GM21381 (cell line): ENCODE measurements around the gene CLCN7.

Experiments
- ATAC-seq: cut with Tn5 transposase; IDR thresholded peaks from one replicate; pipeline ENCODE4 v1.9.1; 2021; ENCODE audit warnings: mild to moderate bottlenecking, moderate library complexity; ENCODE audit not compliant: unreplicated experiment

The CLCN7 gene

DNA sequence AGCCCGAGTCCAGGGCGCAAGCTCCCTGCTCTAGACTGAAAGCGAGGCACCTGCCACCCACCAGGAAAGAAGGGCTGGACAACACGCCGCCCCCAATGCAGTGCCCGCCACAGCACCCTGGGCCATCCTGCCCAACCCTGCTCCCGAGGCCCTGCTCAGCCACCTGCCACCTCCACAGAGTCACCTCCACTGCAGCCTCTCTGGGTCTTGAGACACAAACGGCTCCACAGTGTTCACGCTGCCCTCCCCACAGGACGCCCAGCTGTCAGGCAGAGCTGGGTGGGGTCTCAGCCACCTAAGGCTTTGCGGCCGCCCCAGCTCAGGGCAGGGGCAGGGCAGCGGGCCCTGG, 9.3 kb downstream of the CLCN7 start:
- ATAC-seq: no peak

DNA sequence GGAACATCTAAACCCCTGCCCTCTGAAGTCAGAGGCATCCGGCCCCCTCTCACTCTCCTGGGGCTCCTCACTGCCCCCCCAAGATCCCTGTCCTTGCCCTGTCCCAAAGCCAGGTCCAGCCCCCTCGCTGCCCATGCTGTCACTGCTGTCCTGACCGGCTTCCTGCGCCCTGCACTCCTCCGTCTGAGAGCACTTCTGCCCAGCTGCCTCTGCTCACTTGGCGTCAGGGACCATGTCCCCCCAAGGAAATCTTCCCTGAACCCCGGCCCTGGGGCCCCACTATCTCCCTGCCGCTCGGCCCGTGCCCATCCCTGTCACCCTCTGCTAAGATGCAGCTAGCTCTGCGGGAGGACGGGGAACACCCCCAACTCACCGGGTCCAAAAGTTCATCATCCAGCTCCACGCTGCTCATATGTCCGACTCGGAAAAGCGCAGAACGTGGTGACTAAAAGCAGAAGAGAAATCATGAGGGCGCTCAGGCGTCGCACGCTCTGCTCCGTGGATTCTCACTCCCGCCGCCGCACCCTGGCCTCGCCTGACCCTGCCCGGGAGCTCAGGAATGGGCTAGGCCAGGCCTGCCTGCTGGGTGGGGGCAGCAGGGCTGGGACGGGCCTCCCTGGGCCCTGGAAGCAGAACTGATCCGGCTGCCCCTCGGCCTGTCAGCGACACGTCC, 9.8 kb downstream of the CLCN7 start:
- ATAC-seq: no peak

DNA sequence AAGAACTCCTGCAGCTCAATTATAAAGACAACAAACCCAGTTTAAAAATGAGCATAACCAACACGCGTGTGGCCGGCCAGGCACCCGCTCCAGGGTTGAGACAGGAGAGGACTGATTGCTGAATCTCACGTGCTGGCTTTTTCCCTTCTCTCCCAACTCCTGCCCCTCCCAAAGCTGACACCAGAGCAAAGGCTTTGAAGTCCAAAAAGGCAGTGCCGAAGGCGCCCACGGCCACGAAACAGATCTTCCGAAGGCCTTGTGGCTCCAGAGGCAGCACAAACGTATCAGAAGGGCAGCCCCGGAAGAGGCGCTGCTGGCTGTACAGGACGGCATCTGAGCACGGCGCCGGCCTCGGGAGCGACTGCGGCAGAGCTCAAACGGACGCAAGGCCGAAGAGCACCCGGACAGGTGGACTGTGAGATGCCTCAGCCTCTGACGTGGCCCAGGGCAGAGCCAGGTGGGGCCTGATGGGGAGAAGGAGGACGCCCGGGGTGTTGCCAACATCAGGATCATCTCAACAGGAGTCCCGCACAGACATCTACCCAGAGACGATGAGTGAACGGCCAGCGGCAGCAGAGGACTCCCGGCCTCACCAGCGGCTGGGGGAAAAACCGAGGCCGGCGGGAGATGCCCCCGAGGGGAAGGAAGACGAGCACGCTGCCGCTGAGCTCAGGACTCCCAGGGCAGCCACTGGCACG, 10.5 kb downstream of the CLCN7 start:
- ATAC-seq: no peak

DNA sequence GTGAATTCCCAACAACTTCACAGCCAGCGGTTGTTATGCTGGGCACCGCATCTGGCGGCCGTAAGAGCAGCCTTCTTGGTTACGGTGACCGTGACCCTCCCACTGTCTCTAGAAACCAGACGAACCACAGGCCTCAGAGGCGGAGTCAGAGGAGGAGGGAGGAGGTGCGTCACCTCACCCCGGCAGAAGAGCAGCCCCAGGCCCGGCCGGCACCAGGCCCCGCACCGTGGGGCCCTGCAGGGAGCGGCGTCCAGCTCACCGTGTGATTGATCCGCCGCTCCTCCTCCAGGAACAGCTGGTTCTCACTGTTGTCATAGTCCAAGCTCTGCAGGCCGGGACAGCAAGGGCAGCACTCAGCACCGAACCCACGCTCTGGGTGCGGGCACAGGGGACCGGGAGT, 13.7 kb downstream of the CLCN7 start:
- ATAC-seq: no peak

DNA sequence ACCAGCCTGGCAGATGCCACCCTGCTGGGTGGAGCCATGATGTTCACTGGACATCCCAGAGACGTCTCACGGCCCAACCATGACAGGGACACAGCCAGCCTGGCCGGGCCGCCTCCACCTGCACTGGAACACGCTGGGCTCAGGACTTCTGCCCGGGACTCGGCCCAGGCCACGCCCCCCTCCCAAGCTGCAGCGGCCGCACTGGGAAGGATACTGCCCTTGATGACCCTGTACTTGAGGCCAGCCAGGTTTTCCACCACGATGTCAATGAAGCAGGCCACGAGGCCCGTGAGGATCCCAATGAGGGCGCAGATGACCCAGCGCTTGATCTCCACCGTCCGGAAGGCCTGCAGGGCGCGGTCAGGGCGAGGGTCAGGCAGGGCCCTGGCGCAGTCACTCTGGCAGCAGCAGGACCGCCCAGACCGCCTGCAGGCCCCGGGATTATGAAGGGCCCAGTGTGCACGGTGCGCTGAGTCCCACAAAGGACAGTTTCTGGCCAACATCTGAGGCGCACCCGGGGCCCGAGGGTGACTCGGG, 14.2 kb downstream of the CLCN7 start:
- no peak for ATAC-seq

DNA sequence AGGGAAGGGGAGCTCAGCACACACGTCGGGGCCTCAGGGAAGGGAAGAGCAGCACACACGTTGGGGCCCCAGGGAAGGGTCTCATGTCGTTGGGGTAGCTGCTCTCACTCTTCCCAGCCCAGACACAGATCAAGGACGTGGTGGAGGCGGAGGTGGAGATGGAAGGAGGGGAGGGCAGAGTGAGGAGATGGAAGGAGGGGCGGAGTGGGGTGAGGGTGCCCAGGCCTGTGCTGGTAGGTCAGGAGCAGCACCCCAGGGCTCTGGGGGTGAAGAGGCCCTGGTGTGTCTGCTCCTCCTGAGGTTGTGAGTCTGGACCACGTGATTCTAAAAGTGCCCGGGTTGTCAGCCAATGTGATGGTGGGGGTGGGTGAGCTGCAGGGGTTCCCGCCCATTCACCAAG, 14.9 kb downstream of the CLCN7 start:
- no peak for ATAC-seq

DNA sequence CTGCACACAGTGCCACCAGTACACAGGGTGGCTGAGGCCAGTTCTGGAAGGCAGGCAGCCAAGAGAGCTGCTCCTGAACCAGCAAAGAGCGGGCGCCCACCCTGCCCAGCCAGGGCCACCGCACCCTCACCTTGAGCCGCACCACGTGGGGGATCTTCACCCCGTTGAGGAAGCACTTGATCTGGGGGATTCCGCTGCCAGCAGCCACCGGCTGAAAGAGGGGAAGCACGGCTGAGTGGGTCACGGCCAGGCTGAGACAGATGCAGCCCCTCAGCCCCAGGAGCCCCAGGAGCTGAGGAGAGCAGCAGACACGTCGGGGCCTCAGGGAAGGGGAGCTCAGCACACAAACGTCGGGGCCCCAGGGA, 15.9 kb downstream of the CLCN7 start:
- ATAC-seq: no peak

DNA sequence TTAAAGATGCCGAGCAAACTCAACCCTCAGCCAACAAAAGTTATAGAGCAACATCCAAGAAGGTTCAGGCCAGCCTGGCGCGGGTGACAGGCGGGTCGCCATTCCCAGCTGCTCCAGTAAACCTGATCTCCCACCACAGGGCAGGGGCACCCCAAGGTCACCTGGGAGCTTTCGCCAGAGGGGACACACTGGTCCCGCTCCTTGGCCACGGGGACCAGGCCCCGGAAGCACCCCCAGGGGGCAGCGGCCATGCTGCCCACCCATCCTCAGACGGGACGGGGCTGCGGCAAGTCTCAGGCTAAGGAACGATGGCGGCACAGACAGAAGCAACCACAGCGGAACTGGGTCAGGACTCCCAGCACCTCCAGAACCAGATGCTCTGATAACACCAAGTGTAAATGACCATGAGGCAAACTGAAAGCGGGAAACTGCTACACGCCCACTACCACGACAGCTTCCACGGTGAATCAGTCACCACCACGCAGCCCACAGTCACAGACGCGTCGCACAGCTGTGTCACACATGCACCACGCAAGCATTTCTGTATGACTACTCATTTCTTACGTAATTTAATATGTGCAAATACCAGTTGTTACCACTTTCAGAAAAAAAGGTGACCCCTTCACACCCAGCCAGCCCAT, 16.4 kb downstream of the CLCN7 start:
- ATAC-seq: no peak

DNA sequence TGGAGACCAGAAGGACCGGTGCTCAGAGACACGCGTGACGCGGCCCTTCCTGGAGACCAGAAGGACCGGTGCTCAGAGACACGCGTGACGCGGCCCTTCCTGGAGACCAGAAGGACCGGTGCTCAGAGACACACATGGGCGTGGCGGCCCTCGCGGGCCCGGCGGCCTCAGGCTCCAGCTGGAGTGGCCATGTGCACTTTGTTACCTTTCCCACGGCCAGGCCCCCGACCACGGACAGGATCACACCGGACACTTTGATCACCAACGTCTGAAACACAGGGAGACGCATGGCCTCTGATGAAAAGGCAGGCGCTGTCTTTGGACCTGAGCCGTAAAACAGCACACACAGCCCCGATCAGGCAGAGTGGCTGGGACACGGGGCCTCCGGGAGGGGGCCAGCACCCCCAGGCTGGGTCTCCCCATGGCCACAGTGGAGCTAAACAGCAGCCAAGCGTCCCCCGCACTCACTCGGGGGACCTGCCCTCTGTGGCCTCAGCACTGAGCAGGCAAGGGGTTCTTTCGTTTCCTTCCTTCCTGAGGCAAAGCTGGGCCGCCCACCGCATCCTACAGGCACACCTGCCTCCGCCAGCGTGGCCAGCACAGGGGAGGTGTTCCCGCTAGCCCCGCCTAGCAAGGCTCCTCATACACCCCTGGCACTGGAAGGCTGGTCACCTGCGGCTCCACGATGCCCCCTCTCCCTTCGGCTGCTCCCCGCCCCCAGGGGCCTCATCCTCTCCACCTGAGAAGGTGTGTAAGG, 17.2 kb downstream of the CLCN7 start:
- ATAC-seq: no peak

DNA sequence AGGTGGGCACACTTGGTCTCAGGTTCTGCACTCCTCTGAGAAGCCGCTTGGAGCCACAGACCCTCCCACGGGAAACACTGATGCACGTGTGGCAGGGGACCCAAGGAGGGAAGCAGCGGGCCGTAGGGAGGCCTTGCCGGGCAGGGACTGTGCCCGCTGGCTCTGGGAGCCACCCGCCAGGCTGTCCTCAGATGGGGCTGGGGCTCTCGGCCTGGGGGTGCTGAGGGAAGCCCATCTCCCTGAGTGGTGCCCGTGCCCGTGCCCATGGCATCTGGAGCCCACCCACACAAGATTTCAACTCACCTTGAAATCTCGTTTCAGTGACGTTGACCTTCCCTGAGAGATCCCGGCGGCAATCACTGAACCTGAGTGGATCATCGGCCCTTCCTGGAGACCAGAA, 17.9 kb downstream of the CLCN7 start:
- no peak for ATAC-seq

DNA sequence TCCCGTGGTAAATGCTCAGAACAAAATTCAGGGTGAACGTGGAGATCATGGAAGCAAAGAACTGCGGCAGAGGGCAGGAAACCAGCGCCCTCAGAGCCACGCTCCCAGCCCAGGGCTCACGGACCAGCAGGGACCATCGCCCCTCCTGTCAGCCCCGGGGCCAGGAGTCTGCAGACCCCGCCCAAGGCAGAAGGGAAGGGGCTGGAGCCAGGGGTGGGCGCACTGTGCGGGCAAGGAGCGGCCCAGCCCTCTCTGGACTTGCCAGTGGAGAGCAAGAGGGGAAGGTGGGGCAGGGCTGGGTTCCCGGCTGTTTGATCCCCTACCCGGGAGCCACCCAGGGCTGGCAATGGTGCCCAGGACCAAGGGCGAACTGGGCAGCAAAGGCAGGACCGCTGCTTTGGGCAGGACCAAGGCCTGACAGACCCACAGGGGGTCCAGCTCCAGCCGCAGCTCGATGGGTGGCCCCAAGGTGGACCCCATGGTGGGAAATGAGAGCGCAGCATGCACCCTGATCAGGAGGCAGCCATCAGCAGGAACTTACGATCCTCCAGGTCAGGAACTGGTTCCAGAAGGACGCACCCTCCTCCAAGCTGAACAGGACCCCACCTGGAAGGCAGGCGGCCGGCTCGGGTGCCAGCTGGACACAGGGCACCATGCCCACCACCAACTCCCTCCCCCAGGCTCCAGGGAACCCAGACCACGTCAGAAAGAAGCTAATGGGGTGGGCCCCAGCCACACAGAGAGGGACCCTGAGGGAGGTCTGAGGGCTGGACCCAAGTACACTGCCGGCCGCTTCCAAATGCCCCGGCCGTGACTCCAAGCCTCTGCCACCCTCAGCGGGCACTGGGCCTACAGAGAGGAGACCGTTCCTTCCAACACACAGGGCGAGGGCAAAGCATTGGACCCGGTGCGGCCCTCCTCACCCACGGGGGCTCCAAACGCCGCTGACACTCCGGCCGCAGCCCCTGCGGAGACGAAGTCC, 19.3 kb downstream of the CLCN7 start:
- no peak for ATAC-seq

DNA sequence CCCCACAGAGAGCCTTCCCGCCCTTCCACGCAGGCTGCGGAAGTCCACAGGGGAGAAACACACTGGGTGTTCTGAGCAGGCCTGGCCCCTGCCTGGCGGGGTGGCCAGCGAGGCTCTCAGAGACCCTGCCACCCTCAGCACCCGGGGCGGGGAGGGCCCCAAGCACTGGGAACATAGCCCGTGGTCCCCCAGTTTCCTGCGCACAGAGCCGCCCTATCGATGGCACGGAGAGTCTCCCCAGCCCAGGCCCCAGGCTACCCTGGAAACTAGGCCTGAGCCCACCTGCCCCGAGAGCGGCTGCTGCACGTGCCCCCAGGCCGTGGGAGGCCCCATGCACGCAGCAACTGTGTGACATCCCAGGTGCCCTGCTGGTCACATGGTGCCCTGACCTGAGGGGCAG, 20.3 kb downstream of the CLCN7 start:
- no peak for ATAC-seq

DNA sequence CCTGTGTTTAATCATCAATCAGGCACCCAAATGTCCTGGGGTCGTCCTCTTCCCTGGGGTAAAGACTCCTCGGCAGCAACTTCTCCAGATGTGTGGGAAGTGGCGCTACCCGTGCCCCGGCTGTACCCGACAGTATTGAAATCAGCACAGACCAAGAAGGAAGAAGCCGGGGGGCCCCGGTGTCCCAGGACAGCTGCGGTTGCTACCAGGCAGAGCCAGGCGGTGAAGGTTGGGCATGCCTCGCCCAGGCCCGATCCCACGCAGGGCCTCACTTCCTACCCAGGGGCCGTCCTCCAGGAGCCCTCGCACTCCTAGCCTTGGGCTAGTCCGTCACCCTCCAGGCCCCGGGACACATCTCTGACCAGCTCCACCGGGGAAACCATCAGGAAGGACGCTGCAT, 21.5 kb downstream of the CLCN7 start:
- no peak for ATAC-seq

DNA sequence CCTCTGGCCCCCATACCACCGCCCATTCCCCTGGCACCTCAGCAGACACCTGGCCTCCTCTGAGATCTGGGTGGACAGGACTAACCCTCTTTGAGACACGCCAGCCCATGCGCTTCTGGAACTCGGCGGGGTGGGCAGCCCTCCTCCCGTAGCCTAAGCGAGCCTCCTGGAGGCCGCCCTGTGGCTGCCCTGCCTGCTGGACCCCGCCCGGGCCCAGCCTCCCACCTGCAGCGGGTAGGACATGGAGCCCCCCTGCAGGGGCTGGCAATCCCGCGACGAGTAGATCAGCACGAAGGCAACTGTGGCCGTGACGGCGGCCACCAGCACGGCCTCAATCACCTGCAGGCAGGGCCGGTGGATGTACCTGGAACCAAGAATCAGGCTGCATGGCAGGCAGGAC, 22.3 kb downstream of the CLCN7 start:
- ATAC-seq: no peak

DNA sequence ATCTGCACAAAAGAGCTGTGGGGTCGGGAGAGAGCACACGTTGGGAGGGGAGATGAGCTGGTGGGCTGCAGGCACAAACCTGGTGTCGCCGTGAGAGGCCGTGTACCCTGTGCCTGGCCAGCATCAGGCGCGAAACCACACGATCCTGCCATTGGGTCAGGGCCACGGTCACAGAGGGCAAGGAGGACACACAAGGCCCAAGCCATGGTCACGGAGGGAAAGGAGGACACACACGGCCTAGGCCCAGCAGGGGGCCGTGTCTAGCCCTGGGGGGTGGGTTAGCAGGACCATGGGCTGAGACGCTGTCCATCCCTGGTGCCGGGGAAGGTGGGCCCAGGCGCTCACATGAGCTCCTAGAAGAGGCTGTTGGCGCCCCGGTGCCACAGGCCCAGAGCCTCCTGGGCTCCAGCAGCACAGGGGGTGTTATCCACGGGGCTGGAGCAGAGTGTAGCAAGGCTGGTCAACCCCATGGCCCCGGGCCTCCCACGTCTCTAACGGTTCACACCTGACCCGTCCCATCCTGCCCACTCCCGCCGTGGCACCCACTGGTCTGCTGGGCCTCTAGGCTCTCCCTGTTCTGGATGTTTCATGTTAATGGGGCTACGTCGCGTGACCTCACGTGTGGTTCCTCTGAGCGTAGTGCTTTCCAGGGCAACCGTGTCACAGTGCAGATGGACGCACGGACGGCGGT, 23.0 kb downstream of the CLCN7 start:
- ATAC-seq: no peak

DNA sequence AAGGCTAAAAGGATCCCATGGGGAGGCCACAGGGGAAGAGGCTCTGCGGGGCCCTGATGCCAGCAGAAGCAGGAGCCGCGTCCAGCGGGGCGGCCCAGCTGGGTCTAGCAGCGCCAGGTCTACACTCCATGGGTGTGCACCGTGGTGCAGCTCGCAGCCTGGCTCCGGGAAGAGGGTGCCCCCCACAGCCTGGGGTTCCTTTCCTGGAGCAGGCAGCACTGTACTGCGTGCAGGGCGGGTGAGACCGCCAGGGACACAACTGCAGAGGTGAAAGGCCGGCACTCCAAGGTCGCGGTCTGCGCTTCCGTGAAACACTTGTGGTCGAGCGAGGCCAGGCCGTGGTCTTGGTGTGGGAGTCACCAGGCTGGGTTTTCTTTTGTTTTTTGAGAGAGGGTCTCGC, 24.0 kb downstream of the CLCN7 start:
- no peak for ATAC-seq

DNA sequence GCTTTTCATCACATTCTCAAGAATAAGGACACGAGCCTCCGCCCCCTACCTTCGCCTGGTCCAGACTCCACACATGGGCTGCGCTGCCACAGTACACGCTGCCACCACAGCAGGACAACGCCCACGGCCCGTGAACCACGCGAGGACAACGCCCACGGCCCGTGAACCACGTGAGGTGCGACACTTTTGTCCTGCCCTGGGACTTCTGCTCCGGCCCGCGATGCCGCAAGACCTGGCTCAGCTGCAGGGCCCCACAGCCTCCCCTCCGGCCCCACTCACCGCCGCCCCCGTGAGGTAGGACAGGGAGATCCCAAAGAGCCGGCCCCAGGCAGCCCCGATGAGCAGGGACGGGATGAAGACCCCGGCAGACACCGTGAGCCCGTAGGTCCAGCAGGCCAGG, 24.6 kb downstream of the CLCN7 start:
- no peak for ATAC-seq

DNA sequence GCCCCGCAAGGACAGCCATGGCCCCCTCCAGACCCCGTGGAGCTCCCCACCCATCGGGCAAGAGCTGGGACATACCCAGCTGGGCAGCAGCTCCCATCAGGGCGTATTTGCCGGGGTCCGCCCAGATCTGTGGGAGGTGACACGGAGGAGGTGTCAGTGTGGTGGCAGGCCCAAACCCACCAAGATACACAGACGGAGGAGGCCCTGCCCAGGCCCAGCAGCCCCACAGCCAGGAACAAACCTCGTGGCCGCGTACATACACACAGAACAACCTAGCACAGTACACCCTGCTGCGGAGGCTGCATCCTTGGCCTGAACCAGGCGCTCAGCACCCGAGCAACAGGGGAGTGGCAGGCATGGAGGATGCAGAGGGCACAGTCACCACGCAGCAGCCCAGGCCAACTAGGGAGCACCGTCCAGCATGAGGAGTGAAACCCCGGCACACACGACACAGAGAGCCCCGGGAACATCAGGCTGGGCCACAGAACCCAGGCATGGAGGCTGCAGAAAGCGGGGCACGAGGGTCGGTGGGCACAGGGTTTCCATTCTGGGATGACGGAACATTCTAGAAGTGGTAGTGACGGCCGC, 25.5 kb downstream of the CLCN7 start:
- ATAC-seq: no peak

DNA sequence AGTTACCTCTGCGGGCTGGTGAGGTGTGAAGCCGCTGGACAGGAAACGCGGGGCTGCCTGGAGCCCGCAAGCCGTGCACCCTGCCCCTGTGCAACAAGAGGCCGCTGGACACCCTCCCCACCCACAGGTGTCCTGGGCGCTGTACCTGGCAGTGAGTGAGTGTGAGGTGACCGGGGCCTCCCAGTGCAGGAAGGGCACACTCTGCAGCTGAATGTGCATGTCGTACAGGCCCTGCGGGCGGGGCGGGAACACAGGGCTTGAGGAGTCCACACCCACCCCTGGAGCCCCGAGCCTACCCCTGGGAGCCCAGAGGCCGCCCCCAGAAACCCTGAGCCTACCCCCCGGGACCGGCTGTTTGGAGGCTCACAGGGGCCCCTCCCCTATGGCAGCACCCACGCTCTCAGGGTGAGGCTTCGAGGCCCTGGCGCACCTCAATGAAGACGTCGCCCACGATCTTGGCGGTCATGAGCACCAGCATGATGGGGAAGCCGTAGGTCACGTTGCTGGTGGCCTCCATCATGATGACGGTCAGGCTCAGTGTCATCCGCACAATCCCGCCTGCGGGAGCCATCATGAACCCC, 26.2 kb downstream of the CLCN7 start:
- no peak for ATAC-seq
